Calu3 (cell line): ENCODE data around the gene BACH2. TPM values are rescaled to one million over a fixed set of nuclear protein-coding genes. Genes with fewer than 3 reads are reported as not detected.

Experiments used
- BruUV-seq: library from RNA; stranded (reverse); fragments of 400-500 nt; replicated peaks from 2 replicates; lab custom pipeline; 2021; lab: Mats Ljungman, UMichigan
- CTCF ChIA-PET: fragments of 300-600 bp; sonication (Branson Sonifier 250); formaldehyde crosslinking; loops from one replicate; lab custom pipeline; 2022; ENCODE audit warnings: antibody characterized with exemption; lab: Charles Lee
- DNase-seq: peaks from one replicate; pipeline ENCODE4 v3.0.0; 2022
- H3K27ac Mint-ChIP-seq: one replicate; pipeline ENCODE4 v1.8.0; 2022; ENCODE audit warnings: mixed read lengths; ENCODE audit not compliant: unreplicated experiment
- H3K27me3 Mint-ChIP-seq: one replicate; pipeline ENCODE4 v1.8.0; 2022; ENCODE audit warnings: mixed read lengths; ENCODE audit not compliant: unreplicated experiment
- H3K36me3 Mint-ChIP-seq: one replicate; pipeline ENCODE4 v1.8.0; 2022; ENCODE audit warnings: mild to moderate bottlenecking, moderate library complexity, mixed read lengths; ENCODE audit not compliant: insufficient read depth, unreplicated experiment
- H3K4me1 Mint-ChIP-seq: one replicate; pipeline ENCODE4 v1.8.0; 2022; ENCODE audit warnings: mild to moderate bottlenecking, low read depth, mixed read lengths; ENCODE audit not compliant: unreplicated experiment
- H3K4me3 Mint-ChIP-seq: one replicate; pipeline ENCODE4 v1.8.0; 2022; ENCODE audit warnings: mild to moderate bottlenecking, low read depth, moderate library complexity, mixed read lengths; ENCODE audit not compliant: unreplicated experiment
- H3K9me3 Mint-ChIP-seq: one replicate; pipeline ENCODE4 v1.8.0; 2022; ENCODE audit warnings: low read depth, mixed read lengths; ENCODE audit not compliant: unreplicated experiment
- intact Hi-C: fragments of 100-400 bp; cut with micrococcal nuclease; formaldehyde crosslinking; loops from one replicate; pipeline ENCODE4 v1.10.0; 2022; ENCODE audit not compliant: unreplicated experiment
- total RNA-seq: library from RNA; stranded (reverse); gene quantifications from 2 replicates; pipeline ENCODE4 v1.2.3, GENCODE V29; 2022
- TF ChIP-seq, protein P1 (sequence below): fragments of 200-600 bp; IDR thresholded peaks from one replicate; pipeline ENCODE4 v1.8.0; 2022; ENCODE audit warnings: antibody characterized with exemption; ENCODE audit not compliant: unreplicated experiment

Gene BACH2
- total RNA-seq, 1 experiment from 2014 or later = 7.2 TPM

DNA sequence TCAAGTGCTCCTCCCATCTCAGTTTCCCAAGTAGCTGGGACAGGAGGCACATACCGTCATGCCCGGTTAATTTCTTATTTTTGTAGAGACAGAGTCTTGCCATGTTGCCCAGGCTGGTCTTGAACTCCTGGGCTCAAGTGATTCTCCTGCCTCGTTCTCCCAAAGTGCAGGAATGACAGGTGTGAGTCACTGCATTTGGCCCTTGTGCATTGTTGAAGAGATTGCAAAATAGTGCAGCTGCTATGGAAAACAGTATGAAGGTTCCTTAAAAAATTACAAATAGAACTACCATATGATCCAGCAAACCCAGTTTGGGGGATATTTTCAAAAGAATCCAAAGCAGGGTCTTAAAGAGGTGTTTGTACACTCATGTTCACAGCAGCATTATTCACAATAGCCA lies 333.3 kb downstream of the BACH2 start:
- Mint-ChIP-seq H3K27ac (no peak overlapping the region), H3K27me3 (no peaks in the 10 kb centered on the region), H3K4me1 (no peaks in the 10 kb centered on the region), H3K4me3 (no peak overlapping the region), H3K9me3 (no peaks in the 10 kb centered on the region), H3K36me3 (no peaks in the 10 kb centered on the region)
- CTCF ChIA-PET = no interaction called here
- no TSS peak for BruUV-seq
- DNase-seq = no peak
- intact Hi-C loops = no loop called here
- TF ChIP-seq, protein P1, sequence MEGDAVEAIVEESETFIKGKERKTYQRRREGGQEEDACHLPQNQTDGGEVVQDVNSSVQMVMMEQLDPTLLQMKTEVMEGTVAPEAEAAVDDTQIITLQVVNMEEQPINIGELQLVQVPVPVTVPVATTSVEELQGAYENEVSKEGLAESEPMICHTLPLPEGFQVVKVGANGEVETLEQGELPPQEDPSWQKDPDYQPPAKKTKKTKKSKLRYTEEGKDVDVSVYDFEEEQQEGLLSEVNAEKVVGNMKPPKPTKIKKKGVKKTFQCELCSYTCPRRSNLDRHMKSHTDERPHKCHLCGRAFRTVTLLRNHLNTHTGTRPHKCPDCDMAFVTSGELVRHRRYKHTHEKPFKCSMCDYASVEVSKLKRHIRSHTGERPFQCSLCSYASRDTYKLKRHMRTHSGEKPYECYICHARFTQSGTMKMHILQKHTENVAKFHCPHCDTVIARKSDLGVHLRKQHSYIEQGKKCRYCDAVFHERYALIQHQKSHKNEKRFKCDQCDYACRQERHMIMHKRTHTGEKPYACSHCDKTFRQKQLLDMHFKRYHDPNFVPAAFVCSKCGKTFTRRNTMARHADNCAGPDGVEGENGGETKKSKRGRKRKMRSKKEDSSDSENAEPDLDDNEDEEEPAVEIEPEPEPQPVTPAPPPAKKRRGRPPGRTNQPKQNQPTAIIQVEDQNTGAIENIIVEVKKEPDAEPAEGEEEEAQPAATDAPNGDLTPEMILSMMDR = no peak

DNA sequence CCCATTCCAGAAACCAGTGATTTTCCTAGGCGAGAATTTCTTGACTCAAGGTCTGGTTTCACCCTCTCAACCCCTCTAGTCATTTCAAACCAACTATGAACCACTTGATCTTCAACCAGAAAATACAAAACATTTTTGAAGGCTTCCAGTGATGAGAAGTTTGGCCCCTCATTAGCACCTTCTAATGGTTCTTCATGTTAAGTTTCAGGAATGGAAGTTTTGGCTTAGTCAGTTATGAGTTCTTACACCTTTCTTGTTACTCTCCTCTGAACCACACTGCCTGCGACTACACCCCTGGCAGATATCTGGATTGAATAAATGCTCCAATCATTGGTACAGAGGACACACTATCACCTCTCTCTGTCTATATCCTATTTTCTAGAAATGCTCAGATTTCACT lies 335.2 kb downstream of the BACH2 start:
- H3K27me3 Mint-ChIP-seq = no peaks in the 10 kb centered on the region
- CTCF ChIA-PET = no interaction called here
- H3K9me3 Mint-ChIP-seq = no peaks in the 10 kb centered on the region
- no TSS peak for BruUV-seq
- intact Hi-C loops = no loop called here
- TF ChIP-seq, protein P1 = no peak
- H3K4me1 Mint-ChIP-seq = no peaks in the 10 kb centered on the region
- no peaks in the 10 kb centered on the region for H3K36me3 Mint-ChIP-seq
- no peak for DNase-seq
- no peak overlapping the region for H3K27ac Mint-ChIP-seq
- H3K4me3 Mint-ChIP-seq = no peak overlapping the region

DNA sequence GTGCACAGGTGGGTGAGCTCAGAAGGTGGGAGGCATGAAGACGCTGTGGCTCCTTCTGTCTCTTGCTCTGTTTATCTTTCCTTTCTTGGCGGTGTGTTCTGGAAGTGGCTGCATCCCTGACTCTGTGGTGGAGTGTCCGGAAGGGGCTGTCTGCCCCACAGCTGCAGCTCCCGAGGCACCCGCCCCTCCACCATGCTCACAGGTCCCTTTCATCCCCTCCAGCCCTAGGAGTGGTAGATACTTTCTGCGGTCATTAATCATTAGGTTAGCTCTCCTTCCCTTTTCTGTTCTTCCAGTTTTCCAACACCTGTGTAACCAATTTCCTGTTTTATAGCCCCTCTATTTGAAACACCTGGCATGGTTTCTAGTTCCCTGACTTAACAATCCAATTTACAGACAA lies 336.8 kb downstream of the BACH2 start:
- Mint-ChIP-seq H3K4me1 (no peaks in the 10 kb centered on the region), H3K27me3 (no peaks in the 10 kb centered on the region), H3K4me3 (no peak overlapping the region), H3K27ac (no peak overlapping the region), H3K36me3 (no peaks in the 10 kb centered on the region), H3K9me3 (no peaks in the 10 kb centered on the region)
- BruUV-seq = no TSS peak
- TF ChIP-seq, protein P1 = no peak
- no peak for DNase-seq
- intact Hi-C loops = no loop called here
- CTCF ChIA-PET = no interaction called here

DNA sequence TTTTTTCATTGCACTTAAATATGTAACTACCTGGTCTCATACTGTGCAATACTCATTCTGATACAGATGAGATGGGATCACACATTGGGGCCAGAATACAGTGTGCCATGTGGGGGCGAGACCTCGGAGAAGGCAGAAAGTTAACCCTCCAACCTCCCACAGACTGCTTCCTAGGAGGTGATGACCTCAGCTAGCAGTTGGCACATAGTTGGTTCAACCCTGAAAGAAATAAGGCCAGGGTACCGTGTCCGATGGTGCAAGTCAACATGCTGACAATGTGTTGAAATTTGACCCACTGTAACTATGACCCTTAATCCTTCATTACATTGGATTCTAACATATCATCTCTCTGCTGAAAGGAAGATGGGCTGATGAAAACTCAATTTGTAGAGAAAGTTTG lies 340.5 kb downstream of the BACH2 start:
- Mint-ChIP-seq H3K27me3 (peaks cover 9% of the 10 kb centered on the region), H3K27ac (no peak overlapping the region), H3K9me3 (no peaks in the 10 kb centered on the region), H3K4me3 (no peak overlapping the region), H3K36me3 (no peaks in the 10 kb centered on the region), H3K4me1 (peaks cover 10% of the 10 kb centered on the region)
- CTCF ChIA-PET = no interaction called here
- intact Hi-C loops = no loop called here
- TF ChIP-seq, protein P1 = no peak
- DNase-seq = no peak
- no TSS peak for BruUV-seq
